SU-DHL-6 (cell line): ENCODE data around the gene CSNK1G3.

ENCODE experiments used
- CTCF ChIP-seq: fragments of 200-600 bp; sonication (generic); IDR thresholded peaks from one replicate; pipeline ENCODE4 v1.5.1; 2017; ENCODE audit warnings: antibody characterized with exemption, mild to moderate bottlenecking, low read length, moderate library complexity; ENCODE audit not compliant: insufficient read depth, poor library complexity, severe bottlenecking
- EZH2phosphoT487 ChIP-seq: fragments of 200-600 bp; sonication (generic), shearing (Covaris generic); conservative IDR thresholded peaks from 2 replicates; pipeline ENCODE4 v1.6.1; 2018; ENCODE audit warnings: mild to moderate bottlenecking, antibody characterized with exemption, low read length, moderate library complexity, mixed read lengths

DNA sequence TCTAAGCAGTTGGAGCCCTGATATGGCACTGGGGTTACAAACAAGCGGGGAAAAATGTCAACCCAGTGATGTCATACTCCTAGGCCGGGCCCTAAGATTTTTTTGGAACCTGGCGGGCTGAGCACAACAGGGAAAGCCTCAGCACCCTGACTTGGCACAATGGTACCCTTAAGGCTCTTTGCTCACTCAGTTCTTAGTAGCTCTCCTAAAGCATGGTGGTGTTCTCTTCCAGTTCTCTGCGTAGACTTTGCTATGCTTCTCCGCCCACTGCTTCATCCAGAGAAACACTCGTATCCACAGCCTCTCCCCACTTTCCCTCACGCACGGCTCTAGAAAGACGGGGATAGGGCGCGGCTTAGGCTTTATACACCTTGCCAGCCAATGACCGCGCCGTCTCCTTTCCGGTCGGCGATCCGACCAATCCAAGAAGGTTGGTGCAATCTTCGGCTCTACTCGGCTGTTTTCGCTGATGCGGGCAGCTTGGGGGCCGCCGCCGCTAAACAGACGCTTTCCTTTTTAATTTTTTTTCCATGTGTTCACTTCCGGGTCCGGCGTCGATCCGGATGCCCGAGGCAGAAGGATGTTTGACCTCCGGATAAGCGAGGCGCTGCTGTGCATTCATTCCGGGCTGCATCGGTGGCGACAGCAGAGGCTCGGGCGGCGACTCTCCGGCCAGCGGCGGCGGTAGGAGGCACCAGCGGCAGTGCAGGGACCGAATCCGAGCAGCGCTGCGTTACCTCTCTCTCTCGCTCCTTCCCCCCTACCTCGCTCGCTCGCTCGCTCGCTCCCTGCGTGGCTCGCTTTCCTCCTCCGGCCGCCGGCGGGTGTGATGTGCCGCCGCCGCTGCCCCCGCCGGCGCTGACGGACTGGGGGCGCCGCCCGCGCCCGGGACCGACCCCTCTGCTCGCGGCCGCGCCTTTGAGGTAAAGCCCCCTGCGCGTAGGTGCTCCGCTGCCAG is at the start of gene CSNK1G3:
- TF ChIP-seq CTCF (no peak), EZH2phosphoT487 (no peak)
